ENCODE results near the gene RCC1.

The RCC1 gene

GRCh38 chr1:28530456-28530855 is 24.6 kb downstream of the RCC1 start:
- Histone ChIP-seq H3F3A (ENCODE audit: insufficient read depth, low read length) (no peaks in the 10 kb centered on the region), H4K20me1 (ENCODE audit: insufficient read depth, low read length) (no peaks in the 10 kb centered on the region), H2AFZ (ENCODE audit: low read length) (no peak overlapping the region), H3K79me2 (ENCODE audit: low read length) (peaks cover 53% of the 10 kb centered on the region), H3K9ac (ENCODE audit: low read length) (no peak overlapping the region), H3K4me1 (ENCODE audit: low read length) (no peaks in the 10 kb centered on the region), H3K9me3 (replicated peaks; ENCODE audit: insufficient read depth, low read length) (no peaks in the 10 kb centered on the region), H3K4me3 (ENCODE audit: low read length) (no peak overlapping the region), H3K27me3 (replicated peaks; ENCODE audit: insufficient read depth, low read length) (no peaks in the 10 kb centered on the region), H3K4me2 (ENCODE audit: low read depth, low read length) (no peak overlapping the region), H3K36me3 (replicated peaks; ENCODE audit: insufficient read depth, low read length) (no peaks in the 10 kb centered on the region; the same call in none of the 2 replicates), H3K27ac (ENCODE audit: low read length) (no peak overlapping the region), H3K9me2 (replicated peaks; ENCODE audit: insufficient read depth, low read length) (no peaks in the 10 kb centered on the region)
- no peak for TF ChIP-seq EZH2 (optimal IDR thresholded peaks at IDR 0.05; ENCODE audit: low read depth, low read length)
- TF ChIP-seq EZH2phosphoT487 (IDR thresholded peaks at IDR 0.05; ENCODE audit: low read length) = no peak
- no peak for TF ChIP-seq CTCF (IDR thresholded peaks at IDR 0.05; ENCODE audit: low read length)
- no peak for DNase-seq

- Histone ChIP-seq H3K9me2 (replicated peaks; ENCODE audit: insufficient read depth, low read length) (no peaks in the 10 kb centered on the region), H3K4me2 (ENCODE audit: low read depth, low read length) (no peak overlapping the region), H3K4me1 (ENCODE audit: low read length) (no peaks in the 10 kb centered on the region), H2AFZ (ENCODE audit: low read length) (no peak overlapping the region), H3K4me3 (ENCODE audit: low read length) (no peak overlapping the region), H3K27me3 (replicated peaks; ENCODE audit: insufficient read depth, low read length) (no peaks in the 10 kb centered on the region), H3K79me2 (ENCODE audit: low read length) (peaks cover 13% of the 10 kb centered on the region), H3K9ac (ENCODE audit: low read length) (no peak overlapping the region), H3K36me3 (replicated peaks; ENCODE audit: insufficient read depth, low read length) (peaks cover 17% of the 10 kb centered on the region), H4K20me1 (ENCODE audit: insufficient read depth, low read length) (no peaks in the 10 kb centered on the region), H3F3A (ENCODE audit: insufficient read depth, low read length) (no peaks in the 10 kb centered on the region; the same call in 1 of the 2 replicates), H3K27ac (ENCODE audit: low read length) (no peak overlapping the region), H3K9me3 (replicated peaks; ENCODE audit: insufficient read depth, low read length) (no peaks in the 10 kb centered on the region)
- no peak for DNase-seq
- TF ChIP-seq EZH2phosphoT487 (IDR thresholded peaks at IDR 0.05; ENCODE audit: low read length) (no peak), CTCF (IDR thresholded peaks at IDR 0.05; ENCODE audit: low read length) (no peak), EZH2 (optimal IDR thresholded peaks at IDR 0.05; ENCODE audit: low read depth, low read length) (no peak)
These were observed 28.8 kb downstream of the RCC1 start for GRCh38 chr1:28534671-28535070.

GRCh38 chr1:28535180-28535579 is 29.3 kb downstream of the RCC1 start:
- TF ChIP-seq EZH2 (optimal IDR thresholded peaks at IDR 0.05; ENCODE audit: low read depth, low read length) (no peak), CTCF (IDR thresholded peaks at IDR 0.05; ENCODE audit: low read length) (no peak), EZH2phosphoT487 (IDR thresholded peaks at IDR 0.05; ENCODE audit: low read length) (no peak)
- H3K27me3 ChIP-seq (replicated peaks; ENCODE audit: insufficient read depth, low read length) = no peaks in the 10 kb centered on the region
- no peak overlapping the region for H3K9ac ChIP-seq (ENCODE audit: low read length)
- H3K36me3 ChIP-seq (replicated peaks; ENCODE audit: insufficient read depth, low read length) = peaks cover 17% of the 10 kb centered on the region
- peaks cover 8% of the 10 kb centered on the region for H3K79me2 ChIP-seq (ENCODE audit: low read length)
- H3F3A ChIP-seq (ENCODE audit: insufficient read depth, low read length) = no peaks in the 10 kb centered on the region; the same call in 1 of the 2 replicates
- H3K4me3 ChIP-seq (ENCODE audit: low read length) = no peak overlapping the region
- no peak for DNase-seq
- H3K4me2 ChIP-seq (ENCODE audit: low read depth, low read length) = no peak overlapping the region
- no peaks in the 10 kb centered on the region for H3K4me1 ChIP-seq (ENCODE audit: low read length)
- H3K27ac ChIP-seq (ENCODE audit: low read length) = no peak overlapping the region
- H3K9me3 ChIP-seq (replicated peaks; ENCODE audit: insufficient read depth, low read length) = no peaks in the 10 kb centered on the region
- no peaks in the 10 kb centered on the region for H3K9me2 ChIP-seq (replicated peaks; ENCODE audit: insufficient read depth, low read length)
- no peak overlapping the region for H2AFZ ChIP-seq (ENCODE audit: low read length)
- H4K20me1 ChIP-seq (ENCODE audit: insufficient read depth, low read length) = no peaks in the 10 kb centered on the region

All from MM.1S (cell line).